Omental fat pad (tissue), 4 donors: ENCODE data around the gene DHRS7B. TPM values are rescaled to one million over a fixed set of nuclear protein-coding genes. Genes with fewer than 3 reads are reported as not detected.
"Not testable (repeated sequence)": the region's sequence is repeated elsewhere in the genome, so short reads cannot be mapped to it uniquely, and the experiment has no call there.

ENCODE experiments used
- ATAC-seq: fragments of 150-250 bp; one replicate; pipeline ENCODE4 v1.9.1; 2016; ENCODE audit warnings: mild to moderate bottlenecking, moderate library complexity; ENCODE audit not compliant: low FRiP score
- DNase-seq: peaks from one replicate; pipeline ENCODE4 v3.0.0-alpha.2; 2019; ENCODE audit warnings: low spot score
- total RNA-seq, 4 donors: library from RNA; depleted of rRNA; stranded (reverse); fragments of >200 nt; gene quantifications; one replicate each; pipeline ENCODE4 v1.1.0, GENCODE V29; 2016
- TF ChIP-seq, protein P1 (sequence below), 3 donors: fragments of 450-650 bp; IDR thresholded peaks; one replicate each; pipeline ENCODE4 v1.5.1; 2016 to 2017; ENCODE audit warnings: antibody characterized with exemption in 3 of 3, mild to moderate bottlenecking in 3 of 3, moderate library complexity in 2 of 3

DHRS7B gene
- total RNA-seq, 4 donors from 2014 or later = 33.6 to 55.6 (median 46.5) TPM

DNA sequence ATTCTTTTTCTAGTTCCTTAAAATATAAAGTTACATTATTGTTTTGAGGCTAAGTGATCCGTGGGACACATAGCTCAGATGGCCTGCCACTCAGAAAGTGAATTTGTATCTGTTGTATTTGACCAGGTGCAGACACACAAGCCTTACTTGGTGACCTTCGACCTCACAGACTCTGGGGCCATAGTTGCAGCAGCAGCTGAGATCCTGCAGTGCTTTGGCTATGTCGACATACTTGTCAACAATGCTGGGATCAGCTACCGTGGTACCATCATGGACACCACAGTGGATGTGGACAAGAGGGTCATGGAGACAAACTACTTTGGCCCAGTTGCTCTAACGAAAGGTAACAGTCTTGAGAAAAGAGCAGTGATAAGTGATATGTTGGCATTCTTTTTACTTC, 56.7 kb downstream of the DHRS7B start:
- DNase-seq = no peak
- TF ChIP-seq, protein P1, sequence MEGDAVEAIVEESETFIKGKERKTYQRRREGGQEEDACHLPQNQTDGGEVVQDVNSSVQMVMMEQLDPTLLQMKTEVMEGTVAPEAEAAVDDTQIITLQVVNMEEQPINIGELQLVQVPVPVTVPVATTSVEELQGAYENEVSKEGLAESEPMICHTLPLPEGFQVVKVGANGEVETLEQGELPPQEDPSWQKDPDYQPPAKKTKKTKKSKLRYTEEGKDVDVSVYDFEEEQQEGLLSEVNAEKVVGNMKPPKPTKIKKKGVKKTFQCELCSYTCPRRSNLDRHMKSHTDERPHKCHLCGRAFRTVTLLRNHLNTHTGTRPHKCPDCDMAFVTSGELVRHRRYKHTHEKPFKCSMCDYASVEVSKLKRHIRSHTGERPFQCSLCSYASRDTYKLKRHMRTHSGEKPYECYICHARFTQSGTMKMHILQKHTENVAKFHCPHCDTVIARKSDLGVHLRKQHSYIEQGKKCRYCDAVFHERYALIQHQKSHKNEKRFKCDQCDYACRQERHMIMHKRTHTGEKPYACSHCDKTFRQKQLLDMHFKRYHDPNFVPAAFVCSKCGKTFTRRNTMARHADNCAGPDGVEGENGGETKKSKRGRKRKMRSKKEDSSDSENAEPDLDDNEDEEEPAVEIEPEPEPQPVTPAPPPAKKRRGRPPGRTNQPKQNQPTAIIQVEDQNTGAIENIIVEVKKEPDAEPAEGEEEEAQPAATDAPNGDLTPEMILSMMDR (IDR thresholded peaks at IDR 0.05) = no peak
- no peak for ATAC-seq

GRCh38 chr17:21184570-21184969, 57.8 kb downstream of the DHRS7B start:
- ATAC-seq = no peak
- TF ChIP-seq, protein P1 (IDR thresholded peaks at IDR 0.05) = no peak
- DNase-seq = no peak

GRCh38 chr17:21185061-21185460, 58.3 kb downstream of the DHRS7B start:
- TF ChIP-seq, protein P1 (IDR thresholded peaks at IDR 0.05) = no peak
- ATAC-seq (no peak), DNase-seq (no peak)

DNA sequence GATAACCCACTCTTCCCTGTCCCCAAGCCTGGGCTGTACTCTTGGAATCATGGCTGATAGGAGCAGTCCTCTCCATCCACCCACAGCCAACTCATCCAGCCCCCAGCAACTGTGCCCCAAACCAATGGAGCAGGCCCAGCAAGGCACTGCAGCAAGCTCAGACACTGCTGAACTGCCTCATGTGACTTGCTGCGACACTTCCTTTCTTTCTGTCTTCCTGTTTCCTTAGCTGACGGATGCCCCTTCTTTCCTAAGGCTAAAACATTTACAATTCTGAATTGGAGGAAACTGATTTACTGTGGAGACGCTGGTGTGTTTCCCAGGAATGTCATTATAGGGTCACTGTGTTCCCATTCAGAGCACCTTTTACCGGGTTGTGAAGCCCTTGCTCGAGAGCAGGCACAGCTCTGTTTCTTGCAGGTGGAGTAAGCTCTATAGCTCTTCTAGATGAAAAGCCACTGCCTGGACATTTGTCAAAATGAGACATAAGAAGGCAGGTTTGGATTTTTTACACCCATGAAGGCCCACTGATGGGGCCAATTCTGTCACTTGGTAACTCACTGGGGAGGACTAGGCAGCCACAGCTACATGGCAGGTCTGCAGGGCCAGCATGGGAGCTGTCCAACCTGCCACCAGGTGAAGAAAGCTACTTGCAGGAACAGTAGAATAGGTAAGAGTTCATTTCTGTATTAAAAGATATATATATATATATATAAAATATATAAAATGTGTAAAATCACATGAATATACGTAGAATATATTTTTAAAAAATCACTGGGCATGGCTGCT, 59.8 kb downstream of the DHRS7B start:
- TF ChIP-seq, protein P1 (IDR thresholded peaks at IDR 0.05) = no peak
- ATAC-seq = no peak
- no peak for DNase-seq

GRCh38 chr17:21189361-21189760, 62.6 kb downstream of the DHRS7B start:
- no peak for DNase-seq
- TF ChIP-seq, protein P1 (IDR thresholded peaks at IDR 0.05) = no peak
- no peak for ATAC-seq

- DNase-seq = no peak
- TF ChIP-seq, protein P1 (IDR thresholded peaks at IDR 0.05) = no peak
- ATAC-seq = no peak
These were observed 63.3 kb downstream of the DHRS7B start for GRCh38 chr17:21190078-21190477.

DNA sequence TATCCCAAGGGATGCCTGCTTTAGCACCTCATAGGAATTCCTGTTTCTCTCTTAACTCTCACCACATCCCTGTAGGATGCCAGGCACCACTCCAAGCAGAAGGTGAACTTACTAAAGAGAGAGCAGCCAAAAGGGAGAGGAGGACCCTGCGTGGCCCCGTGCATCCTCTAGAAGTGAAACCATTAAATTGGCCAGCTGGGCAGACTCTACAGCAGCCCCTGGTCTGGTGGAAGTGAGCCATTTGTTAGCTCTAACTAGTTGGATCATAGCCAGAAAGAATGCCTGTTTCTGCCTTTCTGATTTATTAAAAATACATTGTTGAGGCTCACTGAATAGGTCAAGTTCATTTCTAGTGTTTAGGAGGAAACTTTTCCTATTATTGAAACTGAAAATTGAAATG, 64.9 kb downstream of the DHRS7B start:
- TF ChIP-seq, protein P1 (IDR thresholded peaks at IDR 0.05) = no peak
- no peak for ATAC-seq

DNA sequence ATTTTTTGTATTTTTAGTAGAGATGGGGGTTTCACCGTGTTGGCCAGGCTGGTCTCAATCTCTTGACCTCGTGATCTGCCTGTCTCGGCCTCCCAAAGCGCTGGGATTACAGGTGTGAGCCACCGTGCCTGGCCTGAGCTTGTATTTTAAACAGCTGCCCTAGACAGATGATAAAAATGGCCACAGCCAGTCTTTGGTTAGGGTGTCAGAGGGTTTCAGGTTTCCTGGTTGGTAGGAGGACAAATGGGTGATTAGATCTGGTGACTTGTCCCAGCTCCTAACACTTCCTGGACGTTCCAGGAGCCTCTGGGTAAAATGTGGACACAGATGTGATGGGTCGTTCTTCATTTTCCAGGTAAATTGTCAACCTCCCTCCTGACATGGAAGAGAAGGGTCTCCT, 65.7 kb downstream of the DHRS7B start:
- ATAC-seq, DNase-seq: not testable (repeated sequence)

More for the DNA sequence above, 64.9 kb downstream of the DHRS7B start:
- no peak for DNase-seq
